Effector memory CD8-positive, alpha-beta T cell (primary cell): ENCODE data around the gene UNC79.

ENCODE experiments used
- ATAC-seq: fragments of 150-1000 bp; cut with Tn5 transposase; replicated peaks from 2 replicates; pipeline ENCODE4 v1.10.0; 2021; ENCODE audit warnings: mild to moderate bottlenecking, moderate library complexity
- DNase-seq, 3 experiments: peaks; one replicate each; pipeline ENCODE4 v3.0.0; 2021
- H3K27ac Mint-ChIP-seq, 2 donors: one replicate each; pipeline ENCODE4 v1.8.0; 2022; ENCODE audit warnings: mild to moderate bottlenecking in 2 of 2, mixed read lengths in 2 of 2, moderate library complexity in 2 of 2
- H3K27me3 Mint-ChIP-seq, 2 donors: one replicate each; pipeline ENCODE4 v1.8.0; 2022; ENCODE audit warnings: mixed read lengths in 2 of 2
- H3K36me3 Mint-ChIP-seq: one replicate; pipeline ENCODE4 v1.8.0; 2022; ENCODE audit warnings: mild to moderate bottlenecking, moderate library complexity, mixed read lengths; ENCODE audit not compliant: insufficient read depth
- H3K4me1 Mint-ChIP-seq, 2 donors: one replicate each; pipeline ENCODE4 v1.8.0; 2022; ENCODE audit warnings: low read depth in 2 of 2, mixed read lengths in 2 of 2
- H3K4me3 Mint-ChIP-seq, 2 donors: one replicate each; pipeline ENCODE4 v1.8.0; 2022; ENCODE audit warnings: mild to moderate bottlenecking in 2 of 2, mixed read lengths in 2 of 2, moderate library complexity in 2 of 2
- H3K9me3 Mint-ChIP-seq, 2 donors: one replicate each; pipeline ENCODE4 v1.8.0; 2022; ENCODE audit warnings: mixed read lengths in 2 of 2

The UNC79 gene

GRCh38 chr14:93669632-93670031 is 238.9 kb downstream of the UNC79 start:
- Mint-ChIP-seq H3K9me3 (peaks cover 3 to 13% of the 10 kb centered on the region in 2 donors), H3K27me3 (peaks cover 25 to 37% of the 10 kb centered on the region in 2 donors), H3K27ac (no peak overlapping the region), H3K36me3 (no peaks in the 10 kb centered on the region), H3K4me1 (no peaks in the 10 kb centered on the region), H3K4me3 (no peak overlapping the region)
- DNase-seq (no peak), ATAC-seq (no peak)

GRCh38 chr14:93674343-93674742 is 243.6 kb downstream of the UNC79 start:
- Mint-ChIP-seq H3K4me3 (no peak overlapping the region), H3K4me1 (no peaks in the 10 kb centered on the region), H3K27ac (no peak overlapping the region), H3K36me3 (no peaks in the 10 kb centered on the region), H3K27me3 (peaks cover 14 to 30% of the 10 kb centered on the region in 2 donors), H3K9me3 (no peaks in the 10 kb centered on the region)
- ATAC-seq (no peak), DNase-seq (no peak)

DNA sequence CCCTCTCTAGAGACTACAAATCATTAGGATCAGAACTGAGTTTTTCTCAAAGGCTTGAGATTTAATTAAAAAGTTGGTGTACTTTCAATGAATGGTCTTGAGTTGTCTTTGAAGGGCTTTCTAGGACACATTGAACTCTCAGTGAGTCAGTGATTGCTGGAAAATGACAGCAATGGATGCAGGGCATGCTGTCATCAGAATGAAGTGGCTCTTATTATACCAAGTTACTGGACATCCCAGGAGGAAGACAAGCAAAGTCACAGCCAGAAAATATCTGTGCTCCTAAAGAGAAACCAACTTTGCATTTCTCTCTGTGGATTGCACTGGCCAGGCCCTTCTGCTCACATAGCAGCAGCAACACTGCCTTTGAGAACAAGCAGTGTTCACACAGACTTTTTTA is 244.9 kb downstream of the UNC79 start:
- no peaks in the 10 kb centered on the region for H3K36me3 Mint-ChIP-seq
- DNase-seq: no peak
- H3K4me1 Mint-ChIP-seq: no peaks in the 10 kb centered on the region
- no peak overlapping the region for H3K4me3 Mint-ChIP-seq
- peaks cover 23 to 38% of the 10 kb centered on the region in 2 donors for H3K27me3 Mint-ChIP-seq
- H3K9me3 Mint-ChIP-seq: no peaks in the 10 kb centered on the region
- no peak for ATAC-seq
- no peak overlapping the region for H3K27ac Mint-ChIP-seq

- H3K4me1 Mint-ChIP-seq: no peaks in the 10 kb centered on the region
- H3K4me3 Mint-ChIP-seq: no peak overlapping the region
- no peak for DNase-seq
- H3K27me3 Mint-ChIP-seq: peaks cover 29 to 45% of the 10 kb centered on the region in 2 donors
- no peak for ATAC-seq
- no peaks in the 10 kb centered on the region for H3K36me3 Mint-ChIP-seq
- H3K9me3 Mint-ChIP-seq: no peaks in the 10 kb centered on the region
- no peak overlapping the region for H3K27ac Mint-ChIP-seq
Measured at GRCh38 chr14:93676416-93676958, 245.7 kb downstream of the UNC79 start.

GRCh38 chr14:93682459-93682858 is 251.7 kb downstream of the UNC79 start:
- Mint-ChIP-seq H3K27me3 (peaks cover 47 to 50% of the 10 kb centered on the region in 2 donors), H3K9me3 (no peaks in the 10 kb centered on the region), H3K27ac (no peak overlapping the region), H3K4me3 (no peak overlapping the region), H3K4me1 (no peaks in the 10 kb centered on the region), H3K36me3 (no peaks in the 10 kb centered on the region)
- ATAC-seq (no peak), DNase-seq (no peak)

- H3K4me1 Mint-ChIP-seq: no peaks in the 10 kb centered on the region
- no peaks in the 10 kb centered on the region for H3K36me3 Mint-ChIP-seq
- no peak for DNase-seq
- no peaks in the 10 kb centered on the region for H3K9me3 Mint-ChIP-seq
- H3K27ac Mint-ChIP-seq: no peak overlapping the region
- ATAC-seq: no peak
- peaks cover 55 to 57% of the 10 kb centered on the region in 2 donors for H3K27me3 Mint-ChIP-seq
- H3K4me3 Mint-ChIP-seq: no peak overlapping the region
Measured at GRCh38 chr14:93683226-93683625, 252.5 kb downstream of the UNC79 start.

DNA sequence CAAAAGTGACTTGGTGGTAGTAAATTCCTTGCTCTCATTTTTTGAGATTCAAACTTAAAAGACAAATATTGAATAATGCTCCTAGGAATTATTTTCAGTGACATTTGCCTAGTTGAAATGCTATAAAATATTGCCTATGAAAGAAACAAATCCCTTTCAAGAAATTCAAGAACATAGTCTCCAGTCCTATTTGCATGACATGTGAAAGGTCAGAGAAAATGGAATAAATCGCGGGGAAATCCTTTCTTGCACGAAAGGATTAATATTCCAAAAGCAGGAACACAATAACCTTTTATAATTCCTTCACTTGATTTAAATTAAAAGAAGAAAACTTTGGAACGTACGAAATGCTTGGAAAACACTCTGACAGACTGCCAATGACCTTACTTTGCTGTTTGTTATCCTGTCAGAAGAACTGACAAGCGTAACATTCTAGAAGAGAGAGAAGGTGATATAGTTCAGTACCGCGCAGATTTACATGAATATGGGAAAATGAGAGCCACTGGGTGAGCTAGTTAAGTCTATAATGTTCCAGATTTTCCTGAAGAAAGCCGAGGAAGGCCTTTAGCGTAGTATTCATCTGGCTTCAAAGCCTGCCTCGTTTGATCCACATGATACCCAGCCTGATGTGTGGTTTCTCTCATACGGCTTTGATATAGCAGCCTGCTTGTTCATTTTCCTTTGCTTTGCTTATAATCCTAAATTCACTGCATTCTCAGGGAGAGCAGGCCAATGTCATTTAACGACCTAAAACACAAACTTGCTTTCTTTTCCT is 254.6 kb downstream of the UNC79 start:
- no peaks in the 10 kb centered on the region for H3K4me1 Mint-ChIP-seq
- no peak for ATAC-seq
- DNase-seq: no peak
- H3K9me3 Mint-ChIP-seq: no peaks in the 10 kb centered on the region
- H3K4me3 Mint-ChIP-seq: no peak overlapping the region
- no peak overlapping the region for H3K27ac Mint-ChIP-seq
- peaks cover 61 to 65% of the 10 kb centered on the region in 2 donors for H3K27me3 Mint-ChIP-seq
- no peaks in the 10 kb centered on the region for H3K36me3 Mint-ChIP-seq

DNA sequence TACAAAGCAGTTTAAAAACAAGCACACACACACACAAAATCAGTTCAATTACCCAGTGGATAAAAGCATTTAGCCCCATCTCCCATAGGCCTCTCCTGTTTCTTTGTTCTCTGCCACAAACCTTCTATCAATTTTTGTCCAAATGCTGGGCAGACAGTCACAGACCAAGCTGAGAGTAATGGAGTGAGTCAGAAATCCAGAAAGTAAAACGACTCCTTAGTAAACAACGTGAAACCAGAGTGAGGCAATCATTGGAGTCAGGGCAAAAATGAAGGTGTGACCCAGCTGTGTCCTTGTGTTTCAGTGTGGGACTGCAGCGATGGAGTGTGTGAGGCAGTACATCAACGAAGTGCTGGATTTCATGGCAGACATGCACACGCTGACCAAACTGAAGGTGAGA is 255.5 kb downstream of the UNC79 start:
- H3K4me3 Mint-ChIP-seq: no peak overlapping the region
- DNase-seq (no peak), ATAC-seq (no peak)
- no peak overlapping the region for H3K27ac Mint-ChIP-seq
- H3K27me3 Mint-ChIP-seq: peaks cover 58 to 62% of the 10 kb centered on the region in 2 donors
- no peaks in the 10 kb centered on the region for H3K36me3 Mint-ChIP-seq
- no peaks in the 10 kb centered on the region for H3K9me3 Mint-ChIP-seq
- no peaks in the 10 kb centered on the region for H3K4me1 Mint-ChIP-seq

GRCh38 chr14:93688239-93688666 is 257.5 kb downstream of the UNC79 start:
- peaks cover 50 to 56% of the 10 kb centered on the region in 2 donors for H3K27me3 Mint-ChIP-seq
- no peak overlapping the region for H3K27ac Mint-ChIP-seq
- no peak overlapping the region for H3K4me3 Mint-ChIP-seq
- ATAC-seq: no peak
- H3K36me3 Mint-ChIP-seq: no peaks in the 10 kb centered on the region
- DNase-seq: no peak
- no peaks in the 10 kb centered on the region for H3K9me3 Mint-ChIP-seq
- H3K4me1 Mint-ChIP-seq: no peaks in the 10 kb centered on the region

DNA sequence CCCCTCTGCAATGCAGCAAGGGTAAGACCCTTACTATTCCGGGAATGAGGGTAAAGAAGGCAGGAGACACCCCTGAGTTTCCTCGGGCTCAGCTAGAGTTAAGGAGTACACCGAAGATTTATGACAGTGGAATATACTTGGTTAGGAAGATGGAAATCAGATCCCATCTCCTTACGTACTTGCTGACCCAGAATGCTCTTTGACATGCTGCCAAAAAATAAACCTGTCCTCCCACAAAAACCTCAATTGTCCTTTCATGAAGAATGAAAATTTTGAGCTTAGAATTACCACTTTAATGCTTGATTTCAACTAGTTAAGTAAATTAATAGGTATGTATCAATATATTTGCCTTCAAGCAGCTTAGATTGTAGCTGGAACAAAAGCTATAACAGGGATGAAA is 258.1 kb downstream of the UNC79 start:
- DNase-seq: no peak
- Mint-ChIP-seq H3K27me3 (peaks cover 50 to 56% of the 10 kb centered on the region in 2 donors), H3K9me3 (no peaks in the 10 kb centered on the region), H3K27ac (no peak overlapping the region), H3K4me1 (no peaks in the 10 kb centered on the region), H3K4me3 (no peak overlapping the region), H3K36me3 (no peaks in the 10 kb centered on the region)
- ATAC-seq: no peak

DNA sequence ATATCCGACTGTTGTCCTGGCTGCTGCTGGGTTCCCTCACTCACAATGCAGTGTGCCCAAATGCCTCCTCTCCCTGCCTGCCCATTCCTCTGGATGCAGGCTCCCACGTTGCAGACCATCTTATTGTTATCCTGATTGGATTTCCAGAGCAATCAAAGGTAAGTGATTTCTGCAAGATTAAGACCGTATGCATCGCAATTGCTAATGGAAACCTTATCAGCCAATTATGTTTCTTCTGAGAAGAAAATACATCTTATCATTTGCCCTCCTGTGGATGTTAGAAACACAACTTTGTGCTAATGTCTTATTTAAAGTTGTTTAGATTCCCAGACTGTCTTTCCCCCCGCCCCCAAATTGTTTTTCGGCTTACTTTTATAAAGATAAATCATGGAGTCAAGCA is 259.4 kb downstream of the UNC79 start:
- H3K9me3 Mint-ChIP-seq: no peaks in the 10 kb centered on the region
- H3K27ac Mint-ChIP-seq: no peak overlapping the region
- no peaks in the 10 kb centered on the region for H3K4me1 Mint-ChIP-seq
- DNase-seq: no peak
- no peak for ATAC-seq
- no peak overlapping the region for H3K4me3 Mint-ChIP-seq
- H3K36me3 Mint-ChIP-seq: no peaks in the 10 kb centered on the region
- peaks cover 49 to 54% of the 10 kb centered on the region in 2 donors for H3K27me3 Mint-ChIP-seq

DNA sequence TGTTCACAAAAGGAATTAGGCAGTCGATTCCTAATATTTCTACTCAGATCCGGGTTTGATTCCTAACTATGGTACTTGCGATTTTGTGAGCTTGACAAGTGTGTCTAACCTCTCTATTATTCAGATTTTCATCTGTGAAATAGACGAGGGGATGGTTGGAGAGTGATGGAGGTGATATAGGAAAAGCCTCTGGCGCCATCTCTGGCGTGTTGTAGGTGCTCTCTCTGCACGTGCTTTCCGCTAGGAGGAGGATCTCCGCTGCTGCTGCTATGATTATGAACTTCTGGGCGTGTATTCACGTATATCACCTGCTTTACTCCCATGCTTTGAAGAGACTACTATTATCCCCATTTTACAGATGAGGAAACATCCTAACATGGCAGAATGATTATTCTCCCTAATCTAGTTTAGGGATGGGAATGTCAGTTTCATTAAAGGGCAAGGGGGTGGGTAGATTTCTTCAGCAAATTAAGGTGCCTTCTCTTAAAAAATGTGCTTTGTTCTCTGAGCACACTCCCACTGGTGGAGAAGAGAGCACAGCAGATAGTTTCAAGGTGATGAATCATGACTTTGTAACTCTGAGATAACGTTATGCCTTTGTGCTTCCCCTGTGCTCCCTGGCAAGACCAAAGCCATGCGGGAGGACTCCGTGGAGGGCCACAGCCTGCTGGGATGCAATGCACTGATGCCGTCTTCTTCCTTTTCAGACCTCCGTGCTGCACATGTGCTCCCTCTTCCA is 260.5 kb downstream of the UNC79 start:
- ATAC-seq: no peak
- H3K4me1 Mint-ChIP-seq: no peaks in the 10 kb centered on the region
- H3K4me3 Mint-ChIP-seq: no peak overlapping the region
- DNase-seq: no peak
- H3K27me3 Mint-ChIP-seq: peaks cover 43 to 48% of the 10 kb centered on the region in 2 donors
- H3K9me3 Mint-ChIP-seq: peaks cover 0 to 1% of the 10 kb centered on the region in 2 donors
- H3K27ac Mint-ChIP-seq: no peak overlapping the region
- no peaks in the 10 kb centered on the region for H3K36me3 Mint-ChIP-seq

DNA sequence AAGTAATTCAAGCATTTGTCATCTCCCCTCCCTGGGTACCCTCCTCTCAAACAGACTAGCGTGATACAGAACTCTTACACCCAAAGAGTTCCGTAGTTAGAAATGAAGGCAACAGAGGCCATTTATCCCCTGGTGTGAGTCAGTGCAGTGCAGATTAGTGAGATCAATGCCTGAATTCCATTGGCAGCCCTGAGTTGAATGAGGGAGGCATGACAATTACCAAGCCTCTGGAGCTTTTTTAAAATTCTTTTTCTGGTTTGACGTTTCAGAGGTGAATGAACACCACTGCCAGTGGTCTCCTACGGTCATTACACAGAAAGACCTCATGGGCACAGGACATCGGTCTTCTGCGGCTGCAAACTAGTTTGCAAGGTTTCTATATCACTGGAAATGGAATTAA is 263.2 kb downstream of the UNC79 start:
- ATAC-seq (no peak), DNase-seq (no peak)
- H3K4me3 Mint-ChIP-seq: no peak overlapping the region
- H3K27ac Mint-ChIP-seq: no peak overlapping the region
- H3K9me3 Mint-ChIP-seq: peaks cover 0 to 1% of the 10 kb centered on the region in 2 donors
- H3K27me3 Mint-ChIP-seq: peaks cover 16 to 23% of the 10 kb centered on the region in 2 donors
- H3K36me3 Mint-ChIP-seq: no peaks in the 10 kb centered on the region
- no peaks in the 10 kb centered on the region for H3K4me1 Mint-ChIP-seq

DNA sequence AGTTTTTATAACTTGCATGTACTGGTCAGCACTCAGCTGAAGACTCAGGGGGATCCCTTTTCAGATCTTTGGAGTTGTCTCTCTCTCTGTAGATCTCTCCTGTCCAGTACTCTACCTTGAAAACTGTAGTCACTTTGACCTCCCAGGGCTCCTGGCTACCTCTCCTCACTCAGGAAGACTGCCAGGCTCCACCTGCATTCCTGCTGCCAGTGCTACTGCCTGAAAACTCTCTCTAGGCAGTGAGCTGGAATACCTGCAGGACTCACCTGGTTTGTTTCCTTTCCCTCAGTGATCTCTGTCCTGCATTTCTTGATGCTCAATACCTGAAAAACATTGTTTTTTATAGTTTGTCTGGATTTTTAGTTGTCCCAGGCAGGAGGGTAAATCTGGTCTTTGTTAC is 270.2 kb downstream of the UNC79 start:
- Mint-ChIP-seq H3K36me3 (no peaks in the 10 kb centered on the region), H3K4me3 (no peak overlapping the region), H3K27ac (no peak overlapping the region), H3K27me3 (peaks cover 46 to 62% of the 10 kb centered on the region in 2 donors), H3K4me1 (no peaks in the 10 kb centered on the region), H3K9me3 (peaks cover 5 to 7% of the 10 kb centered on the region in 2 donors)
- ATAC-seq (no peak), DNase-seq (no peak)
